Measurements from ENCODE around the gene ZFPM1.
A peak's percentile ranks its signal among the peaks of the same experiment; 100 is the strongest.

The ZFPM1 gene

DNA sequence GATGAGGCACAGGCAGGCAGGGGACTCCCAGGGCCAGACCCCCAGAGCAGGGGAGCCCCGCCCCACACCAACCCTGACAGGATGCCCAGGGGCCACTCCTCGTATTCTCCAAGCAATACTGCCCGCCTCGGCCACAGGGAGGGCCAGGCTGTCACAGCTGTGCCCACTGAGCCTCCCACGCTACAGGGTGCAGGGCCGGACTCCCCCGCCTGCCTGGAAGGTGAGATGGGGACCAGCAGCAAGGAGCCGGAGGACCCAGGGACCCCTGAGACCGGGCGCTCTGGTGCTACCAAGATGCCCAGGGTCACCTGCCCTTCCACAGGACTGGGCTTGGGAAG lies 18.8 kb upstream of the ZFPM1 start:
- TF ChIP-seq YY1 (IDR thresholded peaks at IDR 0.05; ENCODE audit: low read depth) (no peak), TEAD4 (IDR thresholded peaks at IDR 0.05) (no peak), FOXM1 (IDR thresholded peaks at IDR 0.05; ENCODE audit: borderline replicate concordance, low read depth) (no peak), USF1 (IDR thresholded peaks at IDR 0.05) (no peak), ZBTB7A (IDR thresholded peaks at IDR 0.05; ENCODE audit: low read depth) (no peak), CREB1 (IDR thresholded peaks at IDR 0.05; ENCODE audit: low read depth) (no peak)

- TF ChIP-seq RAD21 (IDR thresholded peaks at IDR 0.05; ENCODE audit: low read depth) (no peak), CEBPB (IDR thresholded peaks at IDR 0.05) (no peak), TEAD4 (IDR thresholded peaks at IDR 0.05) (no peak), FOXM1 (IDR thresholded peaks at IDR 0.05; ENCODE audit: borderline replicate concordance, low read depth) (no peak), TCF12 (IDR thresholded peaks at IDR 0.05; ENCODE audit: low read depth) (no peak), TAF1 (IDR thresholded peaks at IDR 0.05; ENCODE audit: low read depth) (no peak), EP300 (IDR thresholded peaks at IDR 0.05; ENCODE audit: borderline replicate concordance) (no peak), ZBTB7A (IDR thresholded peaks at IDR 0.05; ENCODE audit: low read depth) (no peak), REST (IDR thresholded peaks at IDR 0.05; ENCODE audit: low read depth) (no peak), CREB1 (IDR thresholded peaks at IDR 0.05; ENCODE audit: low read depth) (no peak), EGR1 (IDR thresholded peaks at IDR 0.05) (no peak)
- TF ChIP-seq, protein P1, sequence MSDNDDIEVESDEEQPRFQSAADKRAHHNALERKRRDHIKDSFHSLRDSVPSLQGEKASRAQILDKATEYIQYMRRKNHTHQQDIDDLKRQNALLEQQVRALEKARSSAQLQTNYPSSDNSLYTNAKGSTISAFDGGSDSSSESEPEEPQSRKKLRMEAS (IDR thresholded peaks at IDR 0.05): no peak
These were observed 18.3 kb upstream of the ZFPM1 start for GRCh38 chr16:88434746-88435145.

DNA sequence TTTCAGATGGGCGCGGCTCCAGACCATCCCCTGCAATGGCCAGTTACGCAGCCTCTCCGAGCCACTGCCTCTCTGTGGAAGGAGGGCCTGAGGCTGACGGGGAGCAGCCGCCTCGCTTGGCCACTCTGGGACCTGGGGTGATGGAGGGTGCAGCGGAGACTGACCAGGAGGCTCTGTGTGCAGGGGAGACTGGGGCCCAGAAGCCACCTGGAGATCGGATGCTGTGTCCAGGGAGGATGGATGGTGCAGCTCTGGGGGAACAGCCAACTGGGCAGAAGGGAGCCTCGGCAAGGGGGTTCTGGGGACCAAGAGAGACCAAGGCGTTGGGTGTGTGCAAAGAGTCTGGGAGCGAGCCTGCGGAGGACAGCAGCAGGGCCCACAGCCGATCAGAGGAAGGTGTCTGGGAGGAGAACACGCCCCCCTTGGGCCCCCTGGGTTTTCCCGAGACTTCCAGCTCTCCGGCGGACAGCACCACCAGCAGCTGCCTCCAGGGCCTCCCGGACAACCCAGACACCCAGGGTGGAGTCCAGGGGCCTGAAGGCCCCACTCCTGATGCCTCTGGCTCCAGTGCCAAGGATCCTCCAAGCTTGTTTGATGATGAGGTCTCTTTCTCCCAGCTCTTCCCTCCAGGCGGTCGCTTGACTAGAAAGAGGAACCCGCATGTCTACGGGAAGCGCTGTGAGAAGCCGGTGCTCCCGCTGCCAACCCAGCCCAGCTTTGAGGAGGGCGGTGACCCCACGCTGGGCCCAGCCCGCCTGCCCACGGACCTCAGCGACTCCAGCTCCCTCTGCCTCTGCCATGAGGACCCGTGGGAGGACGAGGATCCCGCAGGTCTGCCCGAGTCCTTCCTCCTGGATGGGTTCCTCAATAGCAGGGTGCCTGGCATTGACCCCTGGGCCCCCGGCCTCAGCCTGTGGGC lies 17.4 kb upstream of the ZFPM1 start:
- TF ChIP-seq REST (IDR thresholded peaks at IDR 0.05; ENCODE audit: low read depth): no peak
- no peak for TF ChIP-seq CEBPB (IDR thresholded peaks at IDR 0.05)
- TF ChIP-seq TEAD4 (IDR thresholded peaks at IDR 0.05): no peak
- TF ChIP-seq NFIC (IDR thresholded peaks at IDR 0.05): no peak
- TF ChIP-seq, protein P1 (IDR thresholded peaks at IDR 0.05): no peak
- no peak for TF ChIP-seq EGR1 (IDR thresholded peaks at IDR 0.05)
- no peak for TF ChIP-seq ZBTB7A (IDR thresholded peaks at IDR 0.05; ENCODE audit: low read depth)
- no peak for TF ChIP-seq CREB1 (IDR thresholded peaks at IDR 0.05; ENCODE audit: low read depth)
- TF ChIP-seq USF1 (IDR thresholded peaks at IDR 0.05): no peak
- TF ChIP-seq TAF1 (IDR thresholded peaks at IDR 0.05; ENCODE audit: low read depth): no peak
- TF ChIP-seq RAD21 (IDR thresholded peaks at IDR 0.05; ENCODE audit: low read depth): no peak
- no peak for TF ChIP-seq TCF12 (IDR thresholded peaks at IDR 0.05; ENCODE audit: low read depth)
- no peak for TF ChIP-seq EP300 (IDR thresholded peaks at IDR 0.05; ENCODE audit: borderline replicate concordance)
- TF ChIP-seq FOXM1 (IDR thresholded peaks at IDR 0.05; ENCODE audit: borderline replicate concordance, low read depth): no peak
- TF ChIP-seq YY1 (IDR thresholded peaks at IDR 0.05; ENCODE audit: low read depth): no peak

DNA sequence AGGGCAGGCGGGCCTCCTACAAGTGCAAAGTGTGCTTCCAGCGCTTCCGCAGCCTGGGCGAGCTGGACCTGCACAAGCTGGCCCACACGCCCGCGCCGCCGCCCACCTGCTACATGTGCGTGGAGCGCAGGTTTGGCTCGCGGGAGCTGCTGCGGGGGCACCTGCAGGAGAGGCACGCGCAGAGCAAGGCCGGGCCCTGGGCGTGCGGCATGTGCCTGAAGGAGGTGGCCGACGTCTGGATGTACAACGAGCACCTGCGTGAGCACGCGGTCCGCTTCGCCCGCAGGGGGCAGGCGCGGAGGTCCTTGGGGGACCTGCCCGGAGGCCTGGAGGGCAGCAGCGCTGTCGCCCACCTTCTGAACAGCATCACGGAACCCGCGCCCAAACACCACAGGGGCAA lies 16.3 kb upstream of the ZFPM1 start:
- TF ChIP-seq YY1 (IDR thresholded peaks at IDR 0.05; ENCODE audit: low read depth): no peak
- no peak for TF ChIP-seq CREB1 (IDR thresholded peaks at IDR 0.05; ENCODE audit: low read depth)
- no peak for TF ChIP-seq USF1 (IDR thresholded peaks at IDR 0.05)
- TF ChIP-seq TCF12 (IDR thresholded peaks at IDR 0.05; ENCODE audit: low read depth): no peak
- TF ChIP-seq TEAD4 (IDR thresholded peaks at IDR 0.05): no peak

DNA sequence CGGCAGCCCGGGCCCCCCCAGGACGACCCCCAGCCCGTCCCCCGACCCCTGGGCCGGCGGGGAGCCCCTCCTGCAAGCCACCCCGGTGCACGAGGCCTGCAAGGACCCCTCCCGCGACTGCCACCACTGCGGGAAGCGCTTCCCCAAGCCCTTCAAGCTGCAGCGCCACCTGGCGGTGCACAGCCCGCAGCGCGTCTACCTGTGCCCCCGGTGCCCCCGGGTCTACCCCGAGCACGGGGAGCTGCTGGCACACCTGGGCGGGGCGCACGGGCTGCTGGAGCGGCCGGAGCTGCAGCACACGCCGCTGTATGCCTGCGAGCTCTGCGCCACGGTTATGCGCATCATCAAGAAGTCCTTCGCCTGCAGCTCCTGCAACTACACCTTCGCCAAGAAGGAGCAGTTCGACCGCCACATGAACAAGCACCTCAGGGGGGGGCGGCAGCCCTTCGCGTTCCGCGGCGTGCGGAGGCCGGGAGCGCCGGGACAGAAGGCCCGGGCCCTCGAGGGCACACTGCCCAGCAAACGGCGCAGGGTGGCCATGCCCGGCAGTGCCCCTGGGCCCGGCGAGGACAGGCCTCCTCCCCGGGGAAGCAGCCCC lies 15.6 kb upstream of the ZFPM1 start:
- TF ChIP-seq CREB1 (IDR thresholded peaks at IDR 0.05; ENCODE audit: low read depth) (no peak), RAD21 (IDR thresholded peaks at IDR 0.05; ENCODE audit: low read depth) (peak; percentile 86), ZBTB7A (IDR thresholded peaks at IDR 0.05; ENCODE audit: low read depth) (peak; percentile 64), EP300 (IDR thresholded peaks at IDR 0.05; ENCODE audit: borderline replicate concordance) (no peak)
